PC-9 (cell line): ENCODE measurements around the gene AOPEP. TPM values are rescaled to one million over a fixed set of nuclear protein-coding genes. Genes with fewer than 3 reads are reported as not detected.

ENCODE experiments used
- BruUV-seq: library from RNA; stranded (reverse); fragments of 400-500 nt; replicated peaks from 2 replicates; lab custom pipeline; 2021; lab: Mats Ljungman, UMichigan
- CTCF ChIA-PET: fragments of 300-600 bp; sonication (Branson Sonifier 250); formaldehyde crosslinking; loops from one replicate; lab custom pipeline; 2022; ENCODE audit warnings: antibody characterized with exemption; lab: Charles Lee
- POLR2A ChIA-PET: fragments of 300-600 bp; sonication (Branson Sonifier 250); formaldehyde crosslinking; loops from one replicate; lab custom pipeline; 2022; ENCODE audit warnings: antibody characterized with exemption; ENCODE audit not compliant: unreplicated experiment; lab: Charles Lee
- DNase-seq, 2 experiments: peaks; one replicate each; pipeline versions ENCODE4 v3.0.0 to v3.0.0-alpha.2; 2015 to 2022; ENCODE audit warnings: mixed read lengths in 1 of 2
- H2AFZ ChIP-seq: fragments of 200-600 bp; sonication (generic); 2 replicates; pipeline ENCODE4 v1.8.1; 2017; ENCODE audit warnings: antibody characterized with exemption
- H3F3A ChIP-seq: fragments of 200-600 bp; sonication (generic); 2 replicates; pipeline ENCODE4 v1.8.1; 2017; ENCODE audit warnings: antibody characterized with exemption, mild to moderate bottlenecking, low read depth; ENCODE audit not compliant: insufficient read depth
- H3K27ac ChIP-seq: fragments of 200-600 bp; sonication (generic); 2 replicates; pipeline ENCODE4 v1.6.1; 2016; ENCODE audit warnings: mixed run types
- H3K27me3 ChIP-seq: fragments of 200-600 bp; sonication (generic); 2 replicates; pipeline ENCODE4 v1.6.1; 2016; ENCODE audit warnings: low read depth, mixed run types; ENCODE audit not compliant: insufficient read depth
- H3K36me3 ChIP-seq: fragments of 200-600 bp; sonication (generic); 2 replicates; pipeline ENCODE4 v1.6.1; 2016; ENCODE audit warnings: low read depth, mixed run types
- H3K4me1 ChIP-seq: fragments of 200-600 bp; sonication (generic); replicated peaks from 2 replicates; pipeline ENCODE4 v1.6.1; 2016; ENCODE audit warnings: mixed run types; ENCODE audit not compliant: insufficient read depth
- H3K4me2 ChIP-seq: fragments of 200-600 bp; sonication (generic); 2 replicates; pipeline ENCODE4 v1.6.1; 2017; ENCODE audit warnings: mixed run types
- H3K4me3 ChIP-seq: fragments of 200-600 bp; sonication (generic); 2 replicates; pipeline ENCODE4 v1.6.1; 2016; ENCODE audit warnings: mixed run types
- H3K79me2 ChIP-seq: fragments of 200-600 bp; sonication (generic); 2 replicates; pipeline ENCODE4 v1.6.1; 2017; ENCODE audit warnings: low read depth, mixed run types
- H3K9me2 ChIP-seq: fragments of 200-600 bp; sonication (generic); 2 replicates; pipeline ENCODE4 v1.8.1; 2017; ENCODE audit warnings: mild to moderate bottlenecking; ENCODE audit not compliant: insufficient read depth
- H3K9me3 ChIP-seq: fragments of 200-600 bp; sonication (generic); 2 replicates; pipeline ENCODE4 v1.8.1; 2016; ENCODE audit warnings: low read depth; ENCODE audit not compliant: insufficient read depth
- H4K20me1 ChIP-seq: fragments of 200-600 bp; sonication (generic); 2 replicates; pipeline ENCODE4 v1.8.1; 2017; ENCODE audit not compliant: insufficient read depth
- CTCF ChIP-seq: fragments of 200-600 bp; sonication (generic); conservative IDR thresholded peaks from 2 replicates; pipeline ENCODE4 v1.6.1; 2017; ENCODE audit warnings: mixed run types, antibody characterized with exemption, mild to moderate bottlenecking, moderate library complexity
- EZH2 ChIP-seq: fragments of 200-600 bp; sonication (generic); IDR thresholded peaks from 2 replicates; pipeline ENCODE4 v1.8.0; 2017; ENCODE audit warnings: antibody characterized with exemption, low read depth
- intact Hi-C: fragments of 100-400 bp; cut with micrococcal nuclease; formaldehyde crosslinking; loops from one replicate; pipeline ENCODE4 v1.10.0; 2022; ENCODE audit not compliant: unreplicated experiment
- total RNA-seq: library from RNA; stranded (reverse); gene quantifications from 2 replicates; pipeline ENCODE4 v1.2.3, GENCODE V29; 2021

The AOPEP gene
- total RNA-seq, 1 experiment from 2014 or later: 90.0 TPM

- BruUV-seq: no TSS peak
- H4K20me1 ChIP-seq: no peaks in the 10 kb centered on the region
- no peaks in the 10 kb centered on the region for H3K36me3 ChIP-seq
- ChIA-PET CTCF (interaction anchor here (0.6 to 1.2 kb wide), 3 partner anchors 52 to 137 kb away, joined by 3 read pairs; no protein-coding TSS in a partner anchor), POLR2A (interaction anchor here (0.5 to 1.0 kb wide), 6 partner anchors 17 to 87 kb away, joined by 3 to 20 read pairs (median 4); no protein-coding TSS in a partner anchor)
- no peak overlapping the region for H2AFZ ChIP-seq
- TF ChIP-seq EZH2 (no peak), CTCF (no peak)
- no peaks in the 10 kb centered on the region for H3K9me3 ChIP-seq
- H3K79me2 ChIP-seq: peaks cover 35% of the 10 kb centered on the region
- DNase-seq: no peak
- no peaks in the 10 kb centered on the region for H3K27me3 ChIP-seq
- H3K4me1 ChIP-seq: peaks cover 82% of the 10 kb centered on the region
- no peaks in the 10 kb centered on the region for H3K9me2 ChIP-seq
- peaks cover 66% of the 10 kb centered on the region for H3F3A ChIP-seq
- peak overlapping the region; percentile 78 for H3K4me2 ChIP-seq
- 0 out of 2 replicates have a peak overlapping the region, but pooled peaks have one; percentile 13 for H3K4me3 ChIP-seq
- peak overlapping the region; percentile 100 for H3K27ac ChIP-seq
- intact Hi-C loops: no loop called here
Observed at GRCh38 chr9:94865582-94866452, 139.3 kb downstream of the AOPEP start.

GRCh38 chr9:94866770-94867169 is 140.3 kb downstream of the AOPEP start:
- peaks cover 65% of the 10 kb centered on the region for H3F3A ChIP-seq
- no TSS peak for BruUV-seq
- H2AFZ ChIP-seq: no peak overlapping the region
- H3K36me3 ChIP-seq: no peaks in the 10 kb centered on the region
- no peak for DNase-seq
- H3K4me2 ChIP-seq: peak overlapping the region; percentile 78
- ChIA-PET POLR2A (interaction anchor here (0.6 to 1.0 kb wide), 6 partner anchors 10 to 257 kb away, joined by 3 to 11 read pairs (median 4); no protein-coding TSS in a partner anchor), CTCF (interaction anchor here (0.5 to 1.2 kb wide), 2 partner anchors 10 to 51 kb away, joined by 3 to 9 read pairs; no protein-coding TSS in a partner anchor)
- H4K20me1 ChIP-seq: no peaks in the 10 kb centered on the region
- peaks cover 82% of the 10 kb centered on the region for H3K4me1 ChIP-seq
- peaks cover 33% of the 10 kb centered on the region for H3K79me2 ChIP-seq
- H3K27ac ChIP-seq: peak overlapping the region; percentile 100
- H3K9me2 ChIP-seq: no peaks in the 10 kb centered on the region
- intact Hi-C loops: loop anchor here (1.0 kb wide), 3 partner anchors 48 to 83 kb away; no protein-coding TSS in a partner anchor
- TF ChIP-seq EZH2 (no peak), CTCF (no peak)
- no peaks in the 10 kb centered on the region for H3K27me3 ChIP-seq
- peak overlapping the region; percentile 13; the same call in 1 of the 2 replicates for H3K4me3 ChIP-seq
- H3K9me3 ChIP-seq: no peaks in the 10 kb centered on the region

GRCh38 chr9:94867281-94867841 is 140.9 kb downstream of the AOPEP start:
- peak overlapping the region; percentile 34; the same call in 1 of the 2 replicates for H3K4me3 ChIP-seq
- H3K27ac ChIP-seq: peak overlapping the region; percentile 100
- ChIA-PET POLR2A (interaction anchor here (0.6 to 0.9 kb wide), 6 partner anchors 11 to 53 kb away, joined by 3 to 7 read pairs (median 4); no protein-coding TSS in a partner anchor), CTCF (no interaction called here)
- peak; percentile 78 to 93 for DNase-seq
- peaks cover 71% of the 10 kb centered on the region for H3F3A ChIP-seq
- no peak overlapping the region for H2AFZ ChIP-seq
- no peaks in the 10 kb centered on the region for H3K27me3 ChIP-seq
- no peaks in the 10 kb centered on the region for H3K36me3 ChIP-seq
- H3K9me3 ChIP-seq: no peaks in the 10 kb centered on the region
- H3K4me2 ChIP-seq: peak overlapping the region; percentile 78
- peaks cover 31% of the 10 kb centered on the region for H3K79me2 ChIP-seq
- intact Hi-C loops: loop anchor here (1.0 kb wide), 3 partner anchors 49 to 84 kb away; no protein-coding TSS in a partner anchor
- H4K20me1 ChIP-seq: no peaks in the 10 kb centered on the region
- H3K9me2 ChIP-seq: no peaks in the 10 kb centered on the region
- H3K4me1 ChIP-seq: peaks cover 82% of the 10 kb centered on the region
- TF ChIP-seq CTCF (no peak), EZH2 (no peak)
- BruUV-seq: TSS peak; percentile 13
